ENCODE measurements around the gene BTNL9.

DNA sequence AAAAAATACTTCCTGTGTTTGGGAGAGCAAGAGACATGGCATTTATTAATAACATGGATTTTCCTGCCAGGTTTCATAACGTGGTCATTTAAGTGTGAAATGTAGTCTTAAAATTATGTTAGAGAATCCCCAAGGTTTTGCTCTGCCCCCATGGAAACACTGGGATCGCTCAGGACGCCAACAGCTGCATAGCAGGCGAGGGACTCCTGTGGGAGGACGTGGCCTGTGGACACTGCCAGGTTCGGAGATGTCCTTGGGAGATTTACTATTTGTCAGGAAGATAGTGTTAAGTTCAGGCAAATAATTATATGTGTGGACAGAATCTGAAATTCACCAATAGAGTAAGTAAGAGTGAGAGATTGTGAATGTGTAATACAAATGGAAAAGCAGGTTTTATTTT is 977 bp downstream of the BTNL9 start:
- TF ChIP-seq, protein P1, sequence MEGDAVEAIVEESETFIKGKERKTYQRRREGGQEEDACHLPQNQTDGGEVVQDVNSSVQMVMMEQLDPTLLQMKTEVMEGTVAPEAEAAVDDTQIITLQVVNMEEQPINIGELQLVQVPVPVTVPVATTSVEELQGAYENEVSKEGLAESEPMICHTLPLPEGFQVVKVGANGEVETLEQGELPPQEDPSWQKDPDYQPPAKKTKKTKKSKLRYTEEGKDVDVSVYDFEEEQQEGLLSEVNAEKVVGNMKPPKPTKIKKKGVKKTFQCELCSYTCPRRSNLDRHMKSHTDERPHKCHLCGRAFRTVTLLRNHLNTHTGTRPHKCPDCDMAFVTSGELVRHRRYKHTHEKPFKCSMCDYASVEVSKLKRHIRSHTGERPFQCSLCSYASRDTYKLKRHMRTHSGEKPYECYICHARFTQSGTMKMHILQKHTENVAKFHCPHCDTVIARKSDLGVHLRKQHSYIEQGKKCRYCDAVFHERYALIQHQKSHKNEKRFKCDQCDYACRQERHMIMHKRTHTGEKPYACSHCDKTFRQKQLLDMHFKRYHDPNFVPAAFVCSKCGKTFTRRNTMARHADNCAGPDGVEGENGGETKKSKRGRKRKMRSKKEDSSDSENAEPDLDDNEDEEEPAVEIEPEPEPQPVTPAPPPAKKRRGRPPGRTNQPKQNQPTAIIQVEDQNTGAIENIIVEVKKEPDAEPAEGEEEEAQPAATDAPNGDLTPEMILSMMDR (IDR thresholded peaks at IDR 0.05), result no peak
- no peak for TF ChIP-seq POLR2A (IDR thresholded peaks at IDR 0.05)
